DND-41 (cell line): ENCODE measurements around the gene TRMT11.

Source experiments
- ATAC-seq: fragments of 200-7000 bp; cut with Tn5 transposase; 3 replicates; pipeline ENCODE4 v1.9.1; 2021; ENCODE audit warnings: low read depth; ENCODE audit not compliant: insufficient read depth
- DNase-seq: peaks from one replicate; pipeline ENCODE4 v3.0.0-alpha.2; 2020
- H2AFZ ChIP-seq: 2 replicates; pipeline ENCODE4 v1.6.0; 2012; ENCODE audit warnings: low read depth, low read length
- H3K27ac ChIP-seq: 2 replicates; pipeline ENCODE4 v1.5.1; 2012; ENCODE audit warnings: low read length, inconsistent platforms
- H3K27me3 ChIP-seq: fragments of 200-600 bp; sonication (generic); 2 replicates; pipeline ENCODE4 v1.6.0; 2012; ENCODE audit warnings: low read length, mild to moderate bottlenecking, inconsistent platforms; ENCODE audit not compliant: insufficient read depth, poor library complexity
- H3K36me3 ChIP-seq: 2 replicates; pipeline ENCODE4 v1.5.1; 2012; ENCODE audit warnings: low read length, inconsistent platforms; ENCODE audit not compliant: insufficient read depth
- H3K4me1 ChIP-seq: 2 replicates; pipeline ENCODE4 v1.5.1; 2012; ENCODE audit warnings: mild to moderate bottlenecking, low read length; ENCODE audit not compliant: insufficient read depth
- H3K4me2 ChIP-seq: 2 replicates; pipeline ENCODE4 v1.6.0; 2012; ENCODE audit warnings: mild to moderate bottlenecking, moderate library complexity, low read length, inconsistent platforms; ENCODE audit not compliant: insufficient read depth
- H3K4me3 ChIP-seq, 2 experiments: fragments of 200-600 bp in 1 of 2; shearing (Covaris generic) in 1 of 2; 2 replicates each; pipeline ENCODE4 v1.5.1; 2012 to 2016; ENCODE audit warnings: inconsistent platforms in 2 of 2, low read length in 2 of 2, mild to moderate bottlenecking in 2 of 2, low read depth in 1 of 2, moderate library complexity in 1 of 2
- H3K79me2 ChIP-seq: 2 replicates; pipeline ENCODE4 v1.6.0; 2012; ENCODE audit warnings: low read length, inconsistent platforms; ENCODE audit not compliant: insufficient read depth
- H3K9ac ChIP-seq: 2 replicates; pipeline ENCODE4 v1.6.0; 2012; ENCODE audit warnings: low read depth, mild to moderate bottlenecking, inconsistent platforms, low read length, moderate library complexity
- H3K9me3 ChIP-seq: 2 replicates; pipeline ENCODE4 v1.5.1; 2012; ENCODE audit warnings: low read length, moderate library complexity, mild to moderate bottlenecking, inconsistent platforms; ENCODE audit not compliant: insufficient read depth, severe bottlenecking
- H4K20me1 ChIP-seq: 2 replicates; pipeline ENCODE4 v1.6.0; 2012; ENCODE audit warnings: low read length; ENCODE audit not compliant: insufficient read depth
- EZH2 ChIP-seq: IDR thresholded peaks from 3 replicates; pipeline ENCODE4 v1.6.1; 2012; ENCODE audit warnings: borderline replicate concordance, low read depth, mild to moderate bottlenecking, moderate library complexity, low read length, inconsistent platforms; ENCODE audit not compliant: severe bottlenecking
- TF ChIP-seq, protein P1 (sequence below): IDR thresholded peaks from 2 replicates; pipeline ENCODE4 v1.5.1; 2012; ENCODE audit warnings: borderline replicate concordance, low read length, moderate library complexity, mild to moderate bottlenecking; ENCODE audit not compliant: poor library complexity, severe bottlenecking; ENCODE audit errors: extremely low read depth

The TRMT11 gene

DNA sequence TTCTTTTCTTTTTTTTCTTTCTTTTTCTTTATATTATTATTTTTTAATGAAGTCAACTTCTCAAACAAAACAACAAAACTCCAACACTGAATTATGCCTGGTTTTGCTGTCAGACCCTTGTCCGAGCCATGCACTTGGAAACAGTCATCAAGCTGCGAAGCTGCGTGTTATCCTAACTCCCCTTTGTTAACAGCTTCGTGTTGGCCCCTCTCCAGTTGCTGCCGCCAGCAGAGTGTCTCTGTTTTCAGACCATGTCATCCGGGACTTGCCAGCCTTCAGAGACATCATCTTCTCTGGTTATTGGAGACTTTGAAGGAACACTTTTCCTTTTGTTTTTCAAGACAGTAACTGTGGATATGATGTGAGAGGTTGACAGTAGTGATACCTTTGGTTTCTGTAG, 83.1 kb downstream of the TRMT11 start:
- Histone ChIP-seq H3K27me3 (no peaks in the 10 kb centered on the region), H4K20me1 (no peaks in the 10 kb centered on the region), H3K9me3 (no peaks in the 10 kb centered on the region), H3K27ac (no peak overlapping the region), H3K4me1 (no peaks in the 10 kb centered on the region), H3K9ac (no peak overlapping the region), H3K79me2 (no peaks in the 10 kb centered on the region), H3K36me3 (no peaks in the 10 kb centered on the region), H2AFZ (no peak overlapping the region), H3K4me3 (no peak overlapping the region), H3K4me2 (no peak overlapping the region)
- ATAC-seq: no peak
- TF ChIP-seq, protein P1, sequence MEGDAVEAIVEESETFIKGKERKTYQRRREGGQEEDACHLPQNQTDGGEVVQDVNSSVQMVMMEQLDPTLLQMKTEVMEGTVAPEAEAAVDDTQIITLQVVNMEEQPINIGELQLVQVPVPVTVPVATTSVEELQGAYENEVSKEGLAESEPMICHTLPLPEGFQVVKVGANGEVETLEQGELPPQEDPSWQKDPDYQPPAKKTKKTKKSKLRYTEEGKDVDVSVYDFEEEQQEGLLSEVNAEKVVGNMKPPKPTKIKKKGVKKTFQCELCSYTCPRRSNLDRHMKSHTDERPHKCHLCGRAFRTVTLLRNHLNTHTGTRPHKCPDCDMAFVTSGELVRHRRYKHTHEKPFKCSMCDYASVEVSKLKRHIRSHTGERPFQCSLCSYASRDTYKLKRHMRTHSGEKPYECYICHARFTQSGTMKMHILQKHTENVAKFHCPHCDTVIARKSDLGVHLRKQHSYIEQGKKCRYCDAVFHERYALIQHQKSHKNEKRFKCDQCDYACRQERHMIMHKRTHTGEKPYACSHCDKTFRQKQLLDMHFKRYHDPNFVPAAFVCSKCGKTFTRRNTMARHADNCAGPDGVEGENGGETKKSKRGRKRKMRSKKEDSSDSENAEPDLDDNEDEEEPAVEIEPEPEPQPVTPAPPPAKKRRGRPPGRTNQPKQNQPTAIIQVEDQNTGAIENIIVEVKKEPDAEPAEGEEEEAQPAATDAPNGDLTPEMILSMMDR: no peak
- TF ChIP-seq EZH2: no peak
- DNase-seq: no peak

DNA sequence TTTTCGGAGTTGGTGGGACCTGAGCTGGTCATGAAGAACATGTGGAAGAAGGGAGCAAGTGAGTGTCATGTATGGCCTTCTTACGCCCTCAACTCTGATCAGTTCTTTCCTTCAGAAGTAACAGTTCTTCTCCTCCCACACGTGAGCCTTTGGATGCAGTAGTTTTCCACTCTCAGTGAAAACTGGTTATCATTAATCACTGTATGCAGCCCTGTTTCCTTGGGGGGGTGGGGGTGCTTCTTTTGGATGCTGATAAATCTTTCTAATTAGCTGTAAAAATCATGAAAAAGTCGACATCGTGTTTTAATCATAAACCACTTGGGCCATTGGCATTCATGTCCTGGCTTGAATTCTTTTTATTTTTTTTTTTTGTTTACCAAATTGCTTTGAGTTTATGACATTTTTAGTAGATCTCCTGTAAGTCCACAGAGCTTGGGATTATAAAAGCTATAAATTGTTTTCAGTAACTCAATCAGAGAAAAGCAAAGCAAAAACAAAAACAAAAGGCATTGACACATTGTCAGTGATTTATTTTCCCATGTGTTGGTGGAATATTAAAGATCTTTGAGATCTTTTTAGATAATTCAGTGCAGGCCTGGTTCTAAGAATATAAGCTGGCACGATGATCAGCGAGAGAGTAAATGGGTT, 84.8 kb downstream of the TRMT11 start:
- H3K9me3 ChIP-seq: no peaks in the 10 kb centered on the region
- H3K4me3 ChIP-seq: no peak overlapping the region
- ATAC-seq (no peak), DNase-seq (no peak)
- H3K79me2 ChIP-seq: no peaks in the 10 kb centered on the region
- H3K9ac ChIP-seq: no peak overlapping the region
- no peaks in the 10 kb centered on the region for H3K4me1 ChIP-seq
- H3K4me2 ChIP-seq: no peak overlapping the region
- no peaks in the 10 kb centered on the region for H3K27me3 ChIP-seq
- TF ChIP-seq EZH2: no peak
- TF ChIP-seq, protein P1: no peak
- H3K27ac ChIP-seq: no peak overlapping the region
- H4K20me1 ChIP-seq: no peaks in the 10 kb centered on the region
- H3K36me3 ChIP-seq: no peaks in the 10 kb centered on the region
- H2AFZ ChIP-seq: no peak overlapping the region

DNA sequence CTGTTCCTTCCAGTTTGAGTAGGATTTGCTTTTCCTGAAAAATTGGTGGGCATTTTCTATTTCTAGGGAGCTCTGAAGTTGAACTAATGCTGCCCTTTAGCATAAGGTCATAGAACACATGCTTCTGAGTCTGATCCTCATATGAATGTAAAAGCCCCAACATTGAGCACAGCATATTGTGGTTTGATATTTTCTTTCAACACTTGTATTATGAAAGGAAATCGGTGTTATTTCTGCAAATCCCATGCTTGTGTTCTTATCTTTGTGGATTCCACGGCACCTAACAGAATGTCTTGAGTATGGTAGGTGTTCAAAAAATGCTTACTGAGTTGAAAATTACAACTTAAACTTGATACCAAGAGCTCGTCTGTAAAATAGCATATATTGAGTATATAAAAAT, 85.8 kb downstream of the TRMT11 start:
- H4K20me1 ChIP-seq: no peaks in the 10 kb centered on the region
- H3K4me3 ChIP-seq: no peak overlapping the region
- H3K9ac ChIP-seq: no peak overlapping the region
- DNase-seq: no peak
- no peaks in the 10 kb centered on the region for H3K4me1 ChIP-seq
- TF ChIP-seq, protein P1: no peak
- no peak for TF ChIP-seq EZH2
- no peaks in the 10 kb centered on the region for H3K36me3 ChIP-seq
- H2AFZ ChIP-seq: no peak overlapping the region
- H3K27ac ChIP-seq: no peak overlapping the region
- H3K4me2 ChIP-seq: no peak overlapping the region
- H3K79me2 ChIP-seq: no peaks in the 10 kb centered on the region
- no peaks in the 10 kb centered on the region for H3K9me3 ChIP-seq
- no peak for ATAC-seq
- H3K27me3 ChIP-seq: no peaks in the 10 kb centered on the region
